IPS-11a (cell line): ENCODE measurements around the gene C16orf74.

ENCODE experiments used
- H3K4me3 ChIP-seq: one replicate; pipeline ENCODE4 v1.5.1; 2013; ENCODE audit warnings: low read depth, low read length, control low read depth

The C16orf74 gene

DNA sequence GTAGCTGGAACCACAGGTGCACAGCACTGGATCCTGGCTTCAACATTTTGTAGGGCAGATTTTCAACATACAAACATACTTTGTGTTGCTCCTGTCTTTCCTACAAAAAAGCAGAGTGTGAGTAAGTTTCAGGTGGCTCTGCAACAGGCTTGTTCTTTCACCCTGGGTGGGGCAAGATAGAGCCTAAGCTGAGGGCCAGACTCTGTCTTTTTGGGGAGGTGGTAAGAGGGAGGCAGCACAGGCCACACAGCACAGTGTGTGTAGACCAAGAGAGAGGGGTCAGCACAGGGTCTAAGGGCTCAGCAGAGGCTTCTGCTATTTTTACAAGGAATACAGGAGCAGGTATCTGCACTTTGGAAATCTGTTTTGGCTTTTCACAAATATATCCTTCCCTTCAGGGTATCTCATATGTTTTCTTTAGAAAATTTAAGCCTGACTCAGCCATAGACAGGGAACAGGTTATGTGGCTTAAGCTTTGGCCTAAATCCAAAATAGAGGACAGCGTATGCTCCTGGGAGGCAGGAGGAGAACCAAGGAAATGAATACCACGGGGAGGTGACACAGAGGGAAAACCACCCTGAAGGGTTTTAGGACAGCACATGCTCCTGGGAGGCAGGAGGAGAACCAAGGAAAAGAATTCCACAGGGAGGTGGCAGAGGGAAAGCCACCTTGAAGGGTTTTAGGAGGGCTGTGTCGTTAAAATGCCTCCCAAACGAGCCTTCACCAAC is 26.9 kb upstream of the C16orf74 start:
- no peak overlapping the region for H3K4me3 ChIP-seq

- no peak overlapping the region for H3K4me3 ChIP-seq
Measured at GRCh38 chr16:85774811-85775210, 23.9 kb upstream of the C16orf74 start.

DNA sequence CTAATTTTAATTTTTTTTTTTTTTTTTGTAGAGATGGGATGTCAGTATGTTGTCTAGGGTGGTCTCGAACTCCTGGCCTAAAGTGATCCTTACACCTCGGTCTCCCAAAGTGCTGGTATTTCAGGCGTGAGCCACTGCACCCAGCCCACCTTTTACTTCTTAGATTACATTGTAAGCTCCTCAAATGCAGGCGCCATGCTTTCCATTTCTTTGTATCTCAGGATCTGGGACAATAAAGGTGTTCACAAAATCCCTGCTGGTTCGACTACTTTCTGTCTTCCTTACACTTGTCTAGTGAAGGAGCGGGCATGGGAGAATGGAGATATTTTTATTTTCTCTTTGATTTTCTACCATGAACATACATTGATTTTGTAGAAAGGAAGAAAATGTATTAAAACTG is 23.2 kb upstream of the C16orf74 start:
- H3K4me3 ChIP-seq, result no peak overlapping the region

DNA sequence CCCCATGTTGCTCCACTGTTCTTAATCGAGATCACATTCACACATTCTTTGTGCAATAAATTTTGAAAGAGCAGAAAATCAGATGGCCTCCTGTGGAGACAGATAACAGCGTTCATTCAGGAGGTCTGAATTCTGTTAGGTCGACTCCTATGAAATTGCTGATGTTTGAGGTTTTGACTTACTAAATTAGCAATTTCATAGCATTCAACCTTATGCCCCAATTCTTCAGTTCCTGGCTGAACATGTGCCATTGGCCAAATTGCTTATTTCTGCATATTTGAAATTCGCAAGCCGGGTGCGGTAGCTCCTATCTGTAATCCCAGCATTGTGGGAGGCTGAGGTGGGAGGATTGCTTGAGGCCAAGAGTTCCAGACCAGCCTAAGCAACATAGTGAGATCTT is 22.1 kb upstream of the C16orf74 start:
- no peak overlapping the region for H3K4me3 ChIP-seq

GRCh38 chr16:85770741-85771140 is 19.8 kb upstream of the C16orf74 start:
- no peak overlapping the region for H3K4me3 ChIP-seq

DNA sequence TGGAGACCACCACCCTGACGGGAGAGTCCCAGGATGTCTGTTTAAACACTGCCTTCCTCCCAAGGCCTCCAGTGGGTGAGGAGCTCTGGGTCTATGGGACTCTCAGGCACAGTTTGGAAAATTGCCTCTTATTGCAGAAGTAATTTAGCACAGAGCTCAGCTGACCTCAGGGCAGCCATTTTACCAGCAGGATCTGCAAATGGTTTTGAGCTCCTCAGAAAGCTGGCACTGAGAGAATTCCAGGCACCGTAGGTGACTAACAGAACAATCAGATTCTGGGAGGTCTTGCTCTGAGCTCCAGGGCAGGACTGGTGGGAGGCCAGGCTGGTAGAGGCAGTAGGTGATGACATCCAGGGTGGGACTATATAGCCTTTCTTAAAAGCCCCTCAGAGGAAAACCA is 17.3 kb upstream of the C16orf74 start:
- H3K4me3 ChIP-seq, result no peak overlapping the region

- no peak overlapping the region for H3K4me3 ChIP-seq
Measured at GRCh38 chr16:85767531-85767930, 16.6 kb upstream of the C16orf74 start.

DNA sequence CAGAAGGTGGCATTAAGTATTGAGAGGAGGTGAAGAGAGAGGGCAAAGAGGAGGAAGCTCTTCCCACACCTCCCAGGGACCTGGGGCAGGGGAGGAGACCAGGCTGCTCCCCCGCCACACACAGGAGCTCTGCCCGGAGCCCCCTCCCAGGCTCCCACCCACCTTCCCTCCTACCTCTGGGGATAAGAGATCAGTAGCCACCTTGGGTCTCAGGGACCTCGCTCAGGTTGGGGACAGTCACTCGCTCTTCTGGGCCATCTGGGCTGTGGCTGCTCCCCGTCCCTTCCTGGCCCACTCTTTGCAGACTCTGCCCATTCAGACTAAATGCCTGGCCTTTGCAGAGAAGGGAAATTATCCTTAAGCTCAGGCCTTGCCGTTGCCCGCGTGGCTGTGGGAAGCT is 14.9 kb upstream of the C16orf74 start:
- H3K4me3 ChIP-seq, result no peak overlapping the region

DNA sequence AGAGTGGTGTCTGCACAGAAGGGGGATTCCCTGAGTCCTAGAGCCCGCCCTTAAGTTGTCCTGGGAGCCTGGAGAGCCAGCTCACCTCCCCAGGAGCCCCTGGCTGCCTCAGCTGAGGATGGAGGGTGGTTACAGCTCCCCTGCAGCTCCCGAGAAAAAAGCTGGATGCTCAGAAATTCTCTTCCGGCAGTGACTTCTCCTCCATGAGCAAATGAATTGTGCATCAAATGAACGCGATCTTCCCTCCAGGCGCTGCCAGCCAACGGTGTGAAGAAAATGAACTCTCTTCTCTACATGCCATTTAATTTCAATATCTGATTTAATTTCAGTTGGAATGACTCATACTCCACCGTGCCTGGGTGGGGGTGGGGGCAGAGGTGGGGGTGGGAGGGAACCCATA is 14.3 kb upstream of the C16orf74 start:
- H3K4me3 ChIP-seq, result no peak overlapping the region

DNA sequence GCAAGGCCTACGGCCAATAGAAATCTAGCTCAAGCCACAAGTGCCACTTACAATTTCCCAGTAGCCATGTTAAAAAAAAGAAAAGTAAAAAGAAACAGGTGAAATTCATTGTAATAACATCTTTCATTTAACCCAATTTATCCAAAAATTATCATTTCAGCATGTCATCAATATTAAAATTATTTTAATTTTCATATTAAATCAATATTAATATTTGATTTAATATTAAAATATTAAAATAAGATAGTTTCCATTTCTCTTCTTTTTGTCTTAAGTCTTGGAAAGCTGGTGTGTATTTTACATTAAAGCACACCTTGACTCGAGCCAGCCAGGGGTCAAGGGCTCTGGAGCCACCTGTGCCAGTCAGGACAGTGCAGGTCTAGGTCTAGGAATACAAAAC is 12.7 kb upstream of the C16orf74 start:
- no peak overlapping the region for H3K4me3 ChIP-seq

- H3K4me3 ChIP-seq, result no peak overlapping the region
Measured at GRCh38 chr16:85762970-85763369, 12.1 kb upstream of the C16orf74 start.

DNA sequence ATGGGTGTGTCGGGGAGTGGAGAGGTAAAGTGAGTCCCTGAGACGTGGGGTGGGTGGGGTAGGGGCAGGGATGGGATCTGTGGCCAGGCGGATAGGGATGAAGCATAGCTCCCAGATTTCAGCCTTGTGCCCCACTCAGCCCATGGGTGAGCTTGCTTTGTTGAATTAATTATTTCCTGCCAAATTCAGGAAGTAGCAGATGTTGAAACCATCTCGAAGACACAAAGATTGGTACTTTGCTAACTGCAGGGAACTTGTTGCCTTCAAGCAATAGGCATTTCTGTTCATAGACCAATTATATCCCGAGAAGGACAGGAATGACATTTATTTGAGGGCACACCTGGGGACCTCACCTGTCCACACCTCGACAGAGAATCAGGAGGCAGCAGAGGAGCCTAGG is 11.0 kb upstream of the C16orf74 start:
- H3K4me3 ChIP-seq, result no peak overlapping the region

GRCh38 chr16:85759631-85760419 is 8.9 kb upstream of the C16orf74 start:
- H3K4me3 ChIP-seq, result no peak overlapping the region

- no peak overlapping the region for H3K4me3 ChIP-seq
Measured at GRCh38 chr16:85759136-85759535, 8.2 kb upstream of the C16orf74 start.

GRCh38 chr16:85757341-85757822 is 6.5 kb upstream of the C16orf74 start:
- no peak overlapping the region for H3K4me3 ChIP-seq

GRCh38 chr16:85755929-85756768 is 5.3 kb upstream of the C16orf74 start:
- H3K4me3 ChIP-seq, result no peak overlapping the region

DNA sequence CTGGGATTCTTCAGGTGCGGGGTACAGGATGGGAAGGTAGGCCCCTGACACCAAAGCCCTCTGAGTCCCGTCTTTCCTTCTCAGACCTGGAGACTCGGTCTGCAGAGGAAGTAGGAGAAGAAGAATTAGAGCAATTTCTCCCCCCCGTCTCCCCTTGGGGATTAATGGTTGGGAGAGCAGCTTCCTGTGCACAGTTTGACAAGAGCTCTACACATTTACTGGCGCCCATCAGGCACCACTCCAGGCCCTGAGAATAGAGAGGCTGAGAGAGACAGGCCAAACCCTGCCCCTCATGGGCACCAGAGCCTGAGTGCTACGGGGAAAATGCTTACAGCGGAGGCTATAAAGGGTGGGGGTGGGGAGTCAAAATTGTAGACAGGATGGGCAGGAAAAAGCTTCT is 3.5 kb upstream of the C16orf74 start:
- no peak overlapping the region for H3K4me3 ChIP-seq

DNA sequence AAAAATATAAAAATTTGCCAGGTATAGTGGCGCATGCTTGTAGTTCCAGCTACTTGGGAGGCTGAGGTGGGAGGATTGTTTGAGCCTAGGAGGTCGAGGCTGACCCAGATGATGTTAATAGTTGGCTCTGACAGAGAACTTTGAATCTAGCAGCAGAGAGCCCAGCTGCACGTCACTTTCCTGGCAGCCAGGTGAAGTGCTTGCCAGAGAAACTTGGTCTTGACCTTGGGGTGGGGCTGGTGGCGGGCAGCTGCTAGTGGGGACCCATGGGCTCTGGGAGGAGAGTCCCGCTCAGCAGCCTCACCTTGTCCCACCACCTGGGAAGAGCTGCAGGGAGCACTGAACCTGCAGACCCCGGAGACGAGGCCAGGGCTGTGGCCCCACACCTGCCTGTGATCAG is 3.1 kb upstream of the C16orf74 start:
- H3K4me3 ChIP-seq, result no peak overlapping the region

GRCh38 chr16:85753559-85753958 is 2.7 kb upstream of the C16orf74 start:
- H3K4me3 ChIP-seq, result no peak overlapping the region

- H3K4me3 ChIP-seq, result no peak overlapping the region
Measured at GRCh38 chr16:85752511-85753420, 1.9 kb upstream of the C16orf74 start.
